GM18909 (cell line): ENCODE measurements around the gene CNTNAP2.

ENCODE experiments used
- ATAC-seq: cut with Tn5 transposase; IDR thresholded peaks from one replicate; pipeline ENCODE4 v1.9.1; 2021; ENCODE audit warnings: mild to moderate bottlenecking; ENCODE audit not compliant: unreplicated experiment, poor library complexity

The CNTNAP2 gene

GRCh38 chr7:146656988-146657387, 540.4 kb downstream of the CNTNAP2 start:
- no peak for ATAC-seq

DNA sequence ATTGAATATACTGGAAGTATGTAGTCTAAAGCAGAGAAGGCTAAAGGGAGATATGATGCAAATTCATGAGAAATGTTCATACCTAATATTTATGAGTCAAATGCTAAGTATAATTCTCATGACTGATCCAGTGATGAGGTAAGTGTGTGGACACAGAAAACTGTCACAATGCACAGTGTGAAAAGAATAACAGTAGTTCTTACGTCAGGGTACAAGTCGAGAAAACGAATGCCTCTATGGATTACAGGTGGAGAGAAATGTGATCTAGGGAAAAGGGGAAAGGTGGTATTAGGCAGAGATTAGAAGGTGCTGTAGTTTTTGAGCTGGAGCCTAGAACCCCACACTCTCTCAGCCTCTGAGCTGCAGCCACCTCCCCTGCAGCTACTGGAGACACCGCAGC, 542.0 kb downstream of the CNTNAP2 start:
- no peak for ATAC-seq

- no peak for ATAC-seq
Observed at GRCh38 chr7:146659732-146660131, 543.1 kb downstream of the CNTNAP2 start.

DNA sequence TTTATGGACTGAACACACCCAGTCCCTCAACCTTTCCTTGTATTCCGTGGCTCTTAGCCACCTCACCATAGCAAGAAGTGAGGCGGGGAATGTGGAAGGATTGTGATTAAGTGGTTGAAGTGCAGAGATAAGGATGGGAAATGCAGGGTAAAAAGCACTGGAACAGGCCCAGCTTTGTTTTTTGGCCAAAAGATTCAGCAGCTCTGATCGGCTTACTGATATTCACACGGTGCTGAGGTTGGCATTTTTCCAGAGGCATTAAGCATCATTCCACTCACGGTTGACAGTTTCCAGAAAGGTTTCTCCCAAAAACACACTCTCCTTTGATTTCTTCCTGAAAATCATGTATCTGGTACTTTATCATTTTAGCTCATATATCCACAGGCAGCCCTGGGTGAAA, 544.2 kb downstream of the CNTNAP2 start:
- no peak for ATAC-seq

DNA sequence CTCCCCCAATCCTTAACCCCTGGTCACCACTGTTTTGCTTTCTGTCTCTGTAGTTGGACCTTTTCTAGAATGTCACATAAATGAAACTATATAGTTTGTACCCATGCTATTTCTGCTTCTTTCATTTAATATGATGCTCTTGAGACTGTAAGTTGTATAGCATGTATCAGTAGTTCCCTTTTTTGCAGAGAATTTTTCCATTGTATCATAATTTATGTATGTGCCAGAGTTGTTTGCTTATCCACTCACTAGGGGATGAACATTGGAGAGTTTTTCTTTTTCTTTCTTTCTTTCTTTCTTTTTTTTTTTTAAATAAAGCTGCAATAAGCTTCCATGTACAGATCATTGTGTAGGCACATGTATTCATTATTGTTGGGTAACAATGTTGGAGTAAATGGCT, 544.8 kb downstream of the CNTNAP2 start:
- no peak for ATAC-seq

- ATAC-seq: no peak
Observed at GRCh38 chr7:146661929-146662328, 545.3 kb downstream of the CNTNAP2 start.

DNA sequence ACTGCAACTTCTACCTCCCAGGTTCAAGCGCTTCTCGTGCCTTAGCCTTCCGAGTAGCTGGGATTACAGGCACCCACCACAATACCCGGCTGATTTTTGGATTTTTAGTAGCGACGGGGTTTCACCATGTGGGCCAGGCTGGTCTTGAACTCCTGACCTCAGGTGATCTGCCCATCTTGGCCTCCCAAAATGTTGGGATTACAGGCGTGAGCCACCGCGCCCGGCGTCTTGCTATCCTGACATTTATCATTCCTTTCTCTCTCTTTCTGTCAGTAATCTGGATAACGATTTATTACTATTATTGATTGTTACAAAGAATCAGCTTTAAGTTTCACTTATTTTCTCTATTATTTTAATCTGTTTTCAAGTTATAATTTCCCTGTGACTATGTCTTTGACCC, 548.4 kb downstream of the CNTNAP2 start:
- no peak for ATAC-seq

DNA sequence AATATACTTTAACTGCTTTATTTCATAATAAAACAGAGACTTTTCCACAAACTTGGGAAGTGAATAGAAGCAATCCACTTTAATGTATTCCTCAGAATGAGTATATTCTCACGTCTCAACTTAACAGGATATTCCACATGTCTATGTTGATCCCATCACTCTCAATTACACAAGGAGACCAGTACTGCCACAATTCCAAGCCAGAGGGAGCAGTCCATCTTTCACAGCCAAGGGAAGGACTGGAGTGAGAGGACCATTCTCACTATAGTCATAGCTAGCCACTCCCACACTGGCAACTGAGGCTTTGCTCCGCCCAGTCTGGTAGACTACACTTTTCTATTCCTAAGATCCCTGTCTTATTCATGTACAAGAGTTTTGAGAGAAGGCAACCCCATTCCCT, 553.9 kb downstream of the CNTNAP2 start:
- ATAC-seq: no peak

GRCh38 chr7:146681487-146681886, 564.9 kb downstream of the CNTNAP2 start:
- no peak for ATAC-seq

GRCh38 chr7:146683439-146683838, 566.8 kb downstream of the CNTNAP2 start:
- no peak for ATAC-seq

DNA sequence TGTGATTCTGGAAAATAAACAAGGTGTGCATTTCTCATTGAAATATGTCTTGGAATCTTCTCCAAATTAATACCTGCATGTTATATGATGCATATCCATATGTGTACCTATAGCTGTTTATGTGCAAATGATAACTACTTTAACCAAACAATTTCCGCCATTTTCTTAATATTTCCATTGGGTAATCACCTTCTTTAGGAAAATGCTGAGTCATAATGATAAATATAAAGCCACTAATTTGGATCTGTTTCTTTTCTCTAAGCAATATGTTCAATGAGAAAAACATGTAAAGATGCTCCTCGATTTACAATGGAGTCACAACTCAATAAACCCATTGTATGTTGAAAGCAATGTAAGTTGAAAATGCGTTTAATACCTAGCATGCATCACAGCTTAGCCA, 574.4 kb downstream of the CNTNAP2 start:
- no peak for ATAC-seq

DNA sequence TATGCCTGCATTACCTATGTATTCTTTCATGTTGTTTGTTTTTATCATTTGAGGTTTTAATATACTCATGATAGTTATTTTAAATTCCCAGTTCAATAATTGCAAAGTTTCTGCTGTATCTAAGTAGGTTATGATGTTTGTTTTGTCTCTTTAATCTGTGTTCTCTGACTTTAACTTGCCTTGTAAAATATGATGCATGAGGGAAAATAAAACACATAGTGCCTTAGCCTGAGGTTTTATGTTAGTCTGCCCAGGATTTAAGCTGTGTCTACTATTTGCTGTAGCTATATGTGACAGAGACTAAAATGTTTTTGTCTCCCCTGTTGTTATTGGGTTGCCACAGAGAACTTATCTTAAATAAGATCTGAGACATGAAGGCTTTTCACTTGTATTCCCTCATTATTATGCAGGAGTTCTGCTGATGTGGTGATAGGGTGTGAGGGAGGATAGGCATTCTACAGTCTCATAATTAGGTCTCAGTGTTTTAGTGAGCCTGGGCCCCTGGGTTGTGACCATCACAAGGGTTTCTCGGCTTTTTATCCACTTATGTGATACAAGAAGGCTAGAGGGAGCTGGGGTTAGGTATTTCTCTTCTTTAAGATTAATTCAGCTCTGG, 582.5 kb downstream of the CNTNAP2 start:
- no peak for ATAC-seq

DNA sequence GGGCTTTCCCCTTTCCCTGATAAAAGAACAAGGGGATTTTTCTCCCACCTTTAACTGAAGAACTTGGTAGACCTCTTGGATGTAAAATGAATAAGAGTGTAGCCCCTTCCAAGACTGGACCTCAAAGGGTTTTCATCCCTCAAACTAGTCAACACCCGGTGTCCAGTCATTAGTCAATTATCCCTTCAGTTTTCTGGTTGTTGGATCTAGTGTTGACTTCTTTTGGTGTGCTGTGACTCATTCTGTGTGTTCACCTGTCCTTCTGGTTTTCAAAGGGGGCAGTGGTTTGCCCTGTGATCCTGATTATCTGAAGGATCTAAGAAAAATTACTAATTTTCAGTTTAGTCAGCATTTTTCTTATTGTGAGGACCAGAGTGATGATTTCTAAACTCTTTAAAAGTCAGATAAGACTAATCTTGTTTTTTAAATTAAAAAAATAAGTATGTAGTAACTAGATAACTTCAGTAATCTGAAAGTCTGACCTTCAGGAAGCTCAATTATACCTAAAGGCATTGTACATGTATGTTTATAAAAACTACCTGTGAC, 583.5 kb downstream of the CNTNAP2 start:
- no peak for ATAC-seq

DNA sequence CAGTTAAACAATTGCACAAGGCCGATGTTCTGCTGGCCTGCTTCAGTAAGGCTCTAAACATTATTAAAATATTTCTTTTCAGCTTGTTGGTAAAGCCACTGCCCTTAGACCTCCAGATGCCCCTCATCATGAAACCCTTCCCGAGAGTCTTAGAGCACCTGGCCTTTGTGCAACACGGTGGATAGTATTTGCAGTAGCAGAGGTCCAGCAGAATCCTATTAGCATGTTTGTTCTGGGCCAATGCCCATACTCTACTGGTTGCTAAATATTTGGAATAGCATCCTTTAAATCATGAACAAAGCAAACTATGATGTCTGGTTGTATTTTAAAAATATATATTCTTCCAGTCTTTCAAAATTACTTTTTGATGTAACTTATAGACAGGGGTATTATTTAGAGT, 584.6 kb downstream of the CNTNAP2 start:
- ATAC-seq: no peak

GRCh38 chr7:146702898-146703297, 586.3 kb downstream of the CNTNAP2 start:
- no peak for ATAC-seq

DNA sequence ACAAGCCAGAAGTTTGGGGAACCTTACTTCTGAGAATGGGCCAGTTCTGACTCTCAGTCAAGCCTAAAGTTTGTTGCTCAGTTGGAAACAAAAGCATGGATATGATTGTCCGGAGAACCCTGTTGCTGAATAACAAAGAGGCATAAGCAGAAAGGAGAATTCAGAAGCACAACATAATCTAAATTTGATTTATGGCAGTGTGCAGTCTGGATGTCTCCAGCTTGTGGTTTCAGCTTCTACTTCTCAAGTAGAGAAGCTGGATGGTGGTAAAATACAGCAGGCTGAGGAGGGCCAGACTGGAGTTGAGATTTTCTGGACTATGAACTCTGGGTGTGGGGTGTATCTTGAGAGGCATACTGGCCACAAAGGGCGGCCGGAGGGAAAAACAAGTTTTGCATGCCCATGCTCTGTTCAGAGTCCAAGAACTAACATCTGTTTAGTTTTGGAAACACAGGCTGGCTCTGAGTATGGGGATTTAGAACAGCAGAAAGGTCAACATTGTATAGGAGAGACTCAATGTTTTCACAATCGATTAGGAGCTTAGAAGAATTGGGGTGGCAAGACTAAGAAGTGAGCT, 592.9 kb downstream of the CNTNAP2 start:
- no peak for ATAC-seq

DNA sequence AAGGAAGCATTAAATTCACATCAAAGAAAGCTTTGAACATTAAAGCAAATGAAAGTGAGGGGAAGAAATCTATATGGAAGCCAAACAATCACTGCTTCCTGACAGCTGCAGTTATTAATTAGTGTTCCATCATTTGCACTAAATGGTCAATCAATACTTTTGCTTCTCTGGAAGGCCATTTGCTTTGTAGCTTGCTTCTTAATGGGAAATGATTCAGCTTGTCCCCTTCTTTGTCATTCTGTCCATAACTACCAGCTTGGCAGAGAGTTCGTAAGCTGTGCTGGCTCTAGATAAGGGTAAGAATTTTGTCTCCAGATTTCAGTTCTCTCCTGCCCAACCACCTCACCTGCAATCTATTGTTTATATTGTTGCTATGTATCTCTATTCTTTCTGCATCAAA, 596.6 kb downstream of the CNTNAP2 start:
- no peak for ATAC-seq

GRCh38 chr7:146713934-146714333, 597.3 kb downstream of the CNTNAP2 start:
- no peak for ATAC-seq

- ATAC-seq: no peak
Observed at GRCh38 chr7:146720195-146720594, 603.6 kb downstream of the CNTNAP2 start.

GRCh38 chr7:146722986-146723385, 606.4 kb downstream of the CNTNAP2 start:
- no peak for ATAC-seq

- no peak for ATAC-seq
Observed at GRCh38 chr7:146725520-146725919, 608.9 kb downstream of the CNTNAP2 start.

DNA sequence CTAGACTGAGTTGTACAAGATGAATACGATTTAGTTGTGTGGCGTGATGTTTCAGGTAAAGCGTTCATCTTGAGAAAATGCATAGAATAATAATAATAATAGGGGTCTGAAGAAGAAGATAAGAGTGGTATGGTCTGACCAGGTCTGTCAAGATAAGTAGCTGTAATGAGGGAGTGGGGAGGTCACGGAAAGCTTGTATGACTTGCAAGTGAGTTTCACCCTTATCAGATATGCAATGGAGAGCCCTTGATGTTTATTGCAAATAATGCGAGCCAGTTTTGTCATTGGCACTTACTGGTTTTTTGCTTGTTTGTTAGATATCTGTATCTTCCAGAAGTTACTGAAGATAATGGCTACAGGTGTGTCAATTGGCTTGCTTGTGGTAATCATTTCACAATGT, 611.5 kb downstream of the CNTNAP2 start:
- no peak for ATAC-seq
